ENCODE measurements around the gene JADE1. TPM values are rescaled to one million over a fixed set of nuclear protein-coding genes. Genes with fewer than 3 reads are reported as not detected.

The JADE1 gene
- total RNA-seq, 1 donor from 2014 or later: 13.8 TPM

DNA sequence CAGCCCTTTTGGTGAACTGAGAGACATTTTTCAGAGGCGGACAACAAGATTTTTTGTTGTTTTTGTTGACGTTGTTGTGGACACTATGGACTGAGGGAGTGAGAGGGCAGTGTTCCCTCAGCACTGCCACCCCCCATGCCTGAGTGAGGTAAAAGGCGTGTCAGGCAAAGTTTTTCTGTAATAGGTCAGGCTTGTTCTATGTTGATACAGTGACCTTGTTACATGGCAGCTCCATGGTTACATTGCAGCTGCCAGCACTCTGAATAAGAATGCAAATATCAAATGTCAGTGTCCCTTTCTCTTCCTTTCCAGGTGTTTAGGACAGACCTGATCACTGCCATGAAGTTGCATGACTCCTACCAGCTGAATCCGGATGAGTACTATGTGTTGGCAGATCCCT, 36.6 kb downstream of the JADE1 start:
- DNase-seq: no peak

GRCh38 chr4:128847082-128847724, 37.7 kb downstream of the JADE1 start:
- no peak for DNase-seq

GRCh38 chr4:128848461-128848860, 39.0 kb downstream of the JADE1 start:
- no peak for DNase-seq

- DNase-seq: no peak
These were observed 40.8 kb downstream of the JADE1 start for GRCh38 chr4:128850252-128850651.

DNA sequence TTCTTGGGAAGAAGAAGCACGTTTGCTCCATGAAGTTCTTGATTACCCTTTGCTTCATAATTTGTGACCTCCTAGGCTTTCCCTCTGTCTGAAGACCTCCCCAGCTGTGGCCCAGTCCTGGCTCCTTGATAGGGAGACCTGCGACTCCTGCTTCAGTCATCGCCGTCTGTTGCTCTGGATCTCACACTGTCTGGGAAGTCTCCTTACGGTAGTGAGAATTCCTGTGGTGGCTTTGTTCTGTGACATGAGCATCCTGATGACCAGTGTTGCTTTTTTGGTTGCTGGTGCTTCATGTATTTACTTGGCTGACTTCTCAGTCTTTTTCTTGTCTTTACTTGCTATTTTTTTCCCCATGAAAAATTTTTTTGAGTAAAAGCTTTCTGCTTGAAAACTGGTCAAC, 44.2 kb downstream of the JADE1 start:
- no peak for DNase-seq

GRCh38 chr4:128854433-128854832, 44.9 kb downstream of the JADE1 start:
- DNase-seq: peak; percentile 12

- DNase-seq: no peak
These were observed 46.1 kb downstream of the JADE1 start for GRCh38 chr4:128855621-128856020.

GRCh38 chr4:128856246-128856645, 46.7 kb downstream of the JADE1 start:
- DNase-seq: no peak

DNA sequence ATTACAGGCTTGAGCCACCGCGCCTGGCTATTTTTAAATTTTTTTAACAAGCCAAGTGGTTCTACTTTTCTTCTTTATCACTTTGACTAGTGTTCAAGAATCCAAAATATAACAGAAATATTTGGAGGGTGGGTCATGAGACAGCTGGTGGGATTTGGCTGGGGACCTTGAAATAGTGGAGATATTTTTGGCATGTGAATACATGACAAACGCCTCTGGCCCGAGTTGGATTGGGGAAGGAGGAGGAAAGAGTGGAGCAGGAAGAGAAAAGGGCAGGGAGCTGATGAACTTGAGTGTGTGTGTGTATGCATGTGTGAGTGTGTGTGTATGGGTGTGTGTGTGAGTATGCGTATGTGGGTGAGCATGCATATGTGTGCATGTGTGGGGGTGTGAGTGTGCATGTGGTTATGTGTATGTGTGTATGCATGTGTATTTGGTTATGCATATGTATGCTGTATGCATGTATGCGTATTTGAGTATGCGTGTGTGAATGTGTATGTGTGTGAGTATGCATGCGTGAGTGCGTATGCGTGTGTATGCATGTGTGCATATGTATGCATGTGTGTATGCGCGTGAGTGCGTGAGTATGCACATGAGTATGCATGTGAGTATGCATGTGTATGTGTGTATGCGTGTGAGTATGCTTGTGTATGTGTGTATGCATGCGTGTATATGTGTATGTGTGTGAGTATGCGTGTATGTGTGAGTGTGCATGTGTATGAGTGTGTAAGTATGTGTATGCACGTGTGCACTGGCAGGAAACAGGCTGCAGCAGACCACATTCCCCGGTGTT, 49.6 kb downstream of the JADE1 start:
- no peak for DNase-seq

DNA sequence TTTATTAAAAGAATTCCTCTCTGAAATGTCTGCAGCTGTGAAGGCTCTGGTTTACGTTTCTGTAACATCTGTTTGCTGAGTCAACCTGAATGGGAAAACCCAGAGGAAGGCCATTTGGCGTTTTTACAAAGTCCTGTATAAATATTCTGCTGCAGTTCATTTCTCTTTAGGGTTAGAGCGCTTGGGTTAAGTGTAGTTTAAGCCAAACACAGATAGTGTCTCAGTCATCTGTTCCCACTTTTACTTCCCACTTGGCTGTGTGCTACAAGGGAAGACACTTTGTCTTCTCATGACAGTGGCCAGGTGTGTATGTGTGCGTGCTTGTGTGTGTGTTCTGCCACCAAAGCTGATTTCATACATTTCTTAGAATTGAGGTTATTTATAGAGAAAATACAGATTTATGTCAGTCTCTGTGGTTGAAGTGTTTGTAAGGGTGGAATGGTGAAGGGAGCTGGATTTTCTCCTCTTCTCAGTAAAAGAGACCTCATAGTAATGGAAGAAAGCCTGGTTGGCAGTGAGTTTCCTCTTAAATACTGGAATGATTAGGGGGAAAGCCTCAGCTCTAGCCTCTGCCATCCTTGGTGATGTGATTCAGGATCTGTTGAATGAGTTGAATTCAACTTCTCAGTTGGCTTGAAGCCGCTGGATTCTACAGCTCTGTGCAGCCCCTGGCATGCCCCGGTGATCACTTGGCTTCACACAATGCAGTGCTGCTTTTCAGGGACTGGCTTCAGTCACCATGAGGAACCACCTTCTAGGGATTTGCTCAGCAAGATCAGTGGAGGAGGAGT, 50.6 kb downstream of the JADE1 start:
- DNase-seq: peak; percentile 29

DNA sequence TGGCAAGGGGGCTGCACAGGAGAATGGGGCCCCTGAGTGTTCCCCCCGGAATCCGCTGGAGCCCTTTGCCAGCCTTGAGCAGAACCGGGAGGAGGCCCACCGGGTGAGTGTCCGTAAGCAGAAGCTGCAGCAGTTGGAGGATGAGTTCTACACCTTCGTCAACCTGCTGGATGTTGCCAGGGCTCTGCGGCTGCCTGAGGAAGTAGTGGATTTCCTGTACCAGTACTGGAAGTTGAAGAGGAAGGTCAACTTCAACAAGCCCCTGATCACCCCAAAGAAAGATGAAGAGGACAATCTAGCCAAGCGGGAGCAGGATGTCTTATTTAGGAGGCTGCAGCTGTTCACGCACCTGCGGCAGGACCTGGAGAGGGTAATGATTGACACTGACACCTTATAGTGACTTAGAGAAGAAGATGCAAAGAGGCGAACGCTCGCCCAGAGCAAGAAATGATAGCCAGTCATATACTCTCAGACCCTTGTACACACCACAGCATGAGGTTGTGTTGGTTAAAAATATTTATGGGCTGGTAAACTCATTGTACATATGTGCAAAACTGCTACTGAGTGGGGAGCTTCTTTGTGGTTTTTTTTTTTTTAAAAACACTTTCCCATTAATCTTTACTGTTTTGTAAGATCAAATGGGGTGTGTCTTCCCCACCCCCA, 52.5 kb downstream of the JADE1 start:
- peak; percentile 20 for DNase-seq

DNA sequence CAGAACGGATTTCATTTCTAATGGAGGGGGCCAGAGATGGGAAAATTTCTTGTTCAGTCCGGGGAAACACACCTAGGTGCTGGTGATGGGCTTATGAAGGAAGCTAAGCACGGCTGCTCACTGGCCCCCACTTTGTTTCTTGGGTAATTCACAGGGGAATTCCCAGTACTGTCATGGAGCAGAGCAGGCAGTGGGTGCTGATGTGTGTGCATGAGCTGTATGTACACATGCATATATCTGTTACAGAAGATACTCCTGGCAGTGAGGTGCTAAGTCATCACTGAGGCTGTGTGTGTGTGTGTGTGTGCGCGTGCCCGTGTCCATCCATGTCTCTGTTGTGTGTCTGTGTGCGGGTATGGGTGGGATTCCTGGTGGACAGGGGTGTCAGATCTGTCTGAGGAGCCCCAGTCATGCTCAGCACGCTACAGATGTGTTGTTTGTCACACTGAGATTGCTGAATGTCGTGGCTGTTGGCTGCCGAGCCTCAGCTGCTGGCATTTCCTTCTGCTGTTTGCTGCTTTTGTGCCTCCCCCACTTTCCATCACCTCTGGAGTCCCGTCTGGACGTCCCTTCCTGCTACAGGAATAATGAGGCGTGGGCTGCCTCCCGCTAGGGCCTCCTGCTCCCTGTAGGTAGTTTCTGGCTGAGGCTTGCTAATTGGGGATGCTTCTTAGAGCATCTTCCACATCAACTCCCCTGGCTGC, 53.3 kb downstream of the JADE1 start:
- DNase-seq: peak; percentile 39

GRCh38 chr4:128863312-128864075, 54.0 kb downstream of the JADE1 start:
- DNase-seq: peak; percentile 93

DNA sequence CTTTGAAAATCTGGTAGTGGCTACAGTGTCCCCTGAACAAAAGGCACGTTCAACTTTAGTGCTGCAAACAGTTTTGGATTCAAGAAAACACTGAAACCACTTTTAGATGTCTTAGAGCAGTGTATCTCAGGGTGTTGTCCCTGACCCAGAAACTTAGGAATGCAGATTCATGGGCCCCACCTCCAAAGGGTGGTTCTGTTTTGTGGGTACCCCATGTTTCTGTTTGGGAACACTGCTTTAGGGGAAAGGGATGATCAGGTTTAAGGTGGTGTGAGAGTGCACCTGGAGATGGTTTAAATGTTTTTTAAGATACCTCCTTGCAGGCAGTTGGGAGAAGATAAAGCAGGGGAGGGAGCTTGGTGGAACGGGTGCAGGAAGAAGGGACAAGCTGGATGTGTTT, 55.6 kb downstream of the JADE1 start:
- DNase-seq: no peak

DNA sequence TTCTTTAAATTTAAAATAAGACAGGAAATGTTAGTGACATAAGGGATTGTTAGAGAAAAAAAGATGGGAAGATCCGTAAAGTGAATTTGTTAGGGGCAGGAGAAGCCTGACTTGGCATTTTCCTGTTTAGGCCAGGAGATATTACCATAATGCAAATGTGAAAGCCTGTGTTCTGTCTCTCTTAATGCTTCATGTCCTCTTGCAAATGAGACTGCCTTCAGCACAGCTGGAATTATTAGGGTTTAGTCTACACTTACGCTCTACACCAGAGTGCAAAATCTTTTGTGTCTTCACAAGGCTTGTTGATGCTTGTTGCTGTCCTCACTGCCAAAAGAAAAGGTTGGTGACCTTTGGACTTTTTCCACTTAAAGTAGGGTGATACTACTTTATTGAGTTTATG, 56.8 kb downstream of the JADE1 start:
- no peak for DNase-seq

DNA sequence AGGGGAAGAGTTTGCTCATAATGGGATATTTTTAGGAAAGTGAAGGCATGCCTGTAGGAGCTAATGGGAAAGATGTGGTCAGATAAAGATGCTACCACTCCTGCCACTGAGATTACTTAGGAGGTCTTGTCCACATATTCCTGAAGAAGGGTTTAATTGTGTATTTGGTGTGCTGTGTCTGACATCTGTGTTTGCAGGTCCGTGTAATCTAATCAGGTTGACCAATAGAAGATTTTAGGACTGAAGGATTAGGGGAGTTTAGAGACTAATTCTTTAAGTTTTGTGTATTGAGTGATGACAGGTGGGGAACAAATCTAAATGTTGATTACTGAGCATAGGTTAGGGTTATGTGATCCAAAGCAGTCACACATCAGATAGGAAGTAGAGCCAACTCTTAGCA, 57.2 kb downstream of the JADE1 start:
- no peak for DNase-seq

GRCh38 chr4:128868758-128869157, 59.3 kb downstream of the JADE1 start:
- no peak for DNase-seq

DNA sequence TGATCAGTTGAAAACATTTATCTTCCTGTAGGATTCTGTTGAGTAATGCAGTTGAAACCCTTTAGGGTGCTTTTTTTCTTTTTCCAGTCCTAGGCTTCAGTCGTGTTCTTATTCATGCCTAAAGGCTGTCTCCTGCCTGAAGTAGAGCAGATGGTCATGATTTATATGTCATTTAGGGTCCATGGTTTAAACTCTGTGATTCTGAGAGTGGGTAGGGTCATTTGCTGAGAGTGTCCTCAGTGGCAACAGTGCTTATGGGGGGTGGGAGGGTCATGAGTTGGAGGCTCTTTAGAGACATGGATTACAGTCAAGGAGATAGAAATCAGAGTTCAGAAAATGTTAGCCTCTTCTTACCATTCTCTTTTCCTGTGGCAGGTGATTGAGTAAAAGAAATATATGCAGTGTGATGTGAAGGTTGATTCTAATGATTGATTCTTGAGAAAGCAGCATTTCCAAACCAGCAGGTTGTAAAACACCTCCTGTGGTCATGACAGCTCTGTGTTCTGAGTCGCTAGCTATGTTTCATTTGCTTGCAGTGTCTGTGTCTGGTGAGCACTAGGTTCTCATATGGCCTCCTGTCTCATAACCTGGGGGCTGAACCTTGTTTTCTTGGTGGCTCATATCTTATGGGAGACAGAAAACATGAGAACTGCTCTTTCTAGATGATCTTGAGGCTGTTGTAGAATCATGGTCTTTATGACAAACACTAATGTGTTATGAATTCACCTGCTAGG, 60.4 kb downstream of the JADE1 start:
- no peak for DNase-seq

- DNase-seq: no peak
These were observed 62.4 kb downstream of the JADE1 start for GRCh38 chr4:128871948-128872347.

- no peak for DNase-seq
These were observed 66.7 kb downstream of the JADE1 start for GRCh38 chr4:128876200-128876599.

DNA sequence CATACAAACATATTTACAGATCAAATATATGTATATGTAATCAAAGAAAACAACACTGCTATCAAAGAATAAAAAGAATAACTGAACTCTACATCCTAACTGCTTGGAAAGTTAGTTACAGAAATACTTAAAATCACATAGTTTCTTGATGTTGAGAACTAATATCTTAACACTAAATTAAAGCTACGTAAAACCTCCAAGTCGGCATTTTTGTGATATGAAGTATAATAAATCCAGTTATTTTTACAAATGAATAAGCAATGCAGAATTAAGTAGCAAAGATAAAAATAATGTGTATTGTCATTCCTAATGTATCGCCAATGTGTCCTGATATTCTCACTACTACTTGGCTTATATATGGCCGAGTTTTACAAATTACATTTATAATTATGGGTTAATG, 68.4 kb downstream of the JADE1 start:
- DNase-seq: no peak
